GM23338 (cell line): ENCODE measurements around the gene RASA3. TPM values are rescaled to one million over a fixed set of nuclear protein-coding genes. Genes with fewer than 3 reads are reported as not detected.
A peak's percentile ranks its signal among the peaks of the same experiment; 100 is the strongest.

Source experiments
- ATAC-seq: fragments of 200-7000 bp; cut with Tn5 transposase; 3 replicates; pipeline ENCODE4 v1.9.1; 2020
- DNase-seq: peaks from one replicate; pipeline ENCODE4 v3.0.0-alpha.2; 2015; ENCODE audit warnings: low spot score
- H2AFZ ChIP-seq: fragments of 200-600 bp; sonication (generic); 2 replicates; pipeline ENCODE4 v1.8.0; 2016; ENCODE audit warnings: antibody characterized with exemption, mild to moderate bottlenecking, moderate library complexity
- H3F3A ChIP-seq: fragments of 200-600 bp; sonication (generic); replicated peaks from 2 replicates; pipeline ENCODE4 v1.8.0; 2017; ENCODE audit warnings: antibody characterized with exemption, mixed run types, low read depth
- H3K27ac ChIP-seq: fragments of 200-600 bp; sonication (generic); 2 replicates; pipeline ENCODE4 v1.6.1; 2016; ENCODE audit warnings: low read depth
- H3K27me3 ChIP-seq: fragments of 200-600 bp; sonication (generic); 2 replicates; pipeline ENCODE4 v1.8.0; 2016; ENCODE audit warnings: mild to moderate bottlenecking, mixed run types, moderate library complexity; ENCODE audit not compliant: insufficient read depth
- H3K36me3 ChIP-seq: fragments of 200-600 bp; sonication (generic); 2 replicates; pipeline ENCODE4 v1.8.0; 2016; ENCODE audit warnings: mild to moderate bottlenecking; ENCODE audit not compliant: insufficient read depth
- H3K4me1 ChIP-seq: fragments of 200-600 bp; sonication (generic); 2 replicates; pipeline ENCODE4 v1.8.0; 2016; ENCODE audit warnings: mild to moderate bottlenecking, moderate library complexity; ENCODE audit not compliant: insufficient read depth
- H3K4me2 ChIP-seq: fragments of 200-600 bp; sonication (generic); 2 replicates; pipeline ENCODE4 v1.7.1; 2017; ENCODE audit warnings: mixed run types
- H3K4me3 ChIP-seq: fragments of 200-600 bp; sonication (generic); 2 replicates; pipeline ENCODE4 v1.6.1; 2016; ENCODE audit warnings: mixed run types
- H3K79me2 ChIP-seq: fragments of 200-600 bp; sonication (generic); replicated peaks from 2 replicates; pipeline ENCODE4 v1.8.0; 2017; ENCODE audit warnings: mild to moderate bottlenecking; ENCODE audit not compliant: insufficient read depth
- H3K9me2 ChIP-seq: fragments of 200-600 bp; sonication (generic); 2 replicates; pipeline ENCODE4 v1.8.0; 2017; ENCODE audit not compliant: insufficient read depth
- H4K20me1 ChIP-seq: fragments of 200-600 bp; sonication (generic); replicated peaks from 2 replicates; pipeline ENCODE4 v1.8.0; 2017; ENCODE audit warnings: mild to moderate bottlenecking; ENCODE audit not compliant: insufficient read depth
- H3K27ac Mint-ChIP-seq: 2 replicates; pipeline ENCODE4 v1.8.0; 2020; ENCODE audit warnings: inconsistent platforms, mild to moderate bottlenecking, moderate library complexity, mixed read lengths
- H3K27me3 Mint-ChIP-seq: 3 replicates; pipeline ENCODE4 v1.8.0; 2022; ENCODE audit warnings: low read depth, mild to moderate bottlenecking, moderate library complexity, mixed read lengths, inconsistent platforms; ENCODE audit not compliant: insufficient read depth, poor library complexity
- H3K36me3 Mint-ChIP-seq: 3 replicates; pipeline ENCODE4 v1.8.0; 2021; ENCODE audit warnings: low read depth, mild to moderate bottlenecking, inconsistent platforms, moderate library complexity, mixed read lengths
- H3K4me1 Mint-ChIP-seq: 3 replicates; pipeline ENCODE4 v1.8.0; 2020; ENCODE audit warnings: mild to moderate bottlenecking, inconsistent platforms, mixed read lengths
- H3K4me3 Mint-ChIP-seq: 3 replicates; pipeline ENCODE4 v1.8.0; 2021; ENCODE audit warnings: moderate library complexity, mild to moderate bottlenecking, inconsistent platforms, mixed read lengths
- H3K9me3 Mint-ChIP-seq: 3 replicates; pipeline ENCODE4 v1.8.0; 2020; ENCODE audit warnings: moderate library complexity, mild to moderate bottlenecking, inconsistent platforms, mixed read lengths
- CREB1 ChIP-seq: fragments of 250-450 bp; sonication (Bioruptor Pico); IDR thresholded peaks from 2 replicates; pipeline ENCODE4 v1.5.0; 2020; ENCODE audit warnings: low read depth, mild to moderate bottlenecking, moderate library complexity
- EZH2 ChIP-seq: fragments of 200-600 bp; sonication (generic); IDR thresholded peaks from one replicate; pipeline ENCODE4 v1.8.0; 2017; ENCODE audit warnings: antibody characterized with exemption, mild to moderate bottlenecking, low read depth; ENCODE audit not compliant: unreplicated experiment
- JUNB ChIP-seq: IDR thresholded peaks from one replicate; pipeline ENCODE4 v1.6.1; 2016; ENCODE audit warnings: antibody characterized with exemption; ENCODE audit not compliant: unreplicated experiment
- NANOG ChIP-seq: IDR thresholded peaks from 2 replicates; pipeline ENCODE4 v1.6.1; 2016; ENCODE audit warnings: antibody characterized with exemption, borderline replicate concordance
- POLR2AphosphoS5 ChIP-seq: IDR thresholded peaks from 2 replicates; pipeline ENCODE4 v1.6.1; 2016; ENCODE audit warnings: antibody characterized with exemption, low read depth
- STAT1 ChIP-seq: IDR thresholded peaks from one replicate; pipeline ENCODE4 v1.6.1; 2016; ENCODE audit warnings: antibody characterized with exemption; ENCODE audit not compliant: unreplicated experiment
- ZNF114 ChIP-seq: fragments of 250-450 bp; sonication (Bioruptor Pico); IDR thresholded peaks from 2 replicates; pipeline ENCODE4 v1.5.0; 2020; ENCODE audit warnings: mild to moderate bottlenecking, moderate library complexity
- ZNF331 ChIP-seq: fragments of 250-450 bp; sonication (Bioruptor Pico); IDR thresholded peaks from 2 replicates; pipeline ENCODE4 v1.5.0; 2020; ENCODE audit warnings: low read depth, mild to moderate bottlenecking, moderate library complexity
- polyA plus RNA-seq: library from polyadenylated mRNA; unstranded; fragments of >200 nt; fragmentation: Nextera tagmentation; extraction: Ambion mirVana; gene quantifications from 2 replicates; pipeline ENCODE4 v1.2.1, GENCODE V29; 2016
- total RNA-seq: library from RNA; depleted of rRNA; stranded (reverse); fragments of >200 nt; shearing (Covaris generic); gene quantifications from 2 replicates; pipeline ENCODE4 v1.2.3, GENCODE V29; 2014
- TF ChIP-seq, protein P1 (sequence below): IDR thresholded peaks from one replicate; pipeline ENCODE4 v1.6.1; 2018; ENCODE audit warnings: antibody characterized with exemption; ENCODE audit not compliant: unreplicated experiment
- TF ChIP-seq, protein P2 (sequence below), 2 experiments: fragments of 200-600 bp in 1 of 2; sonication (generic) in 1 of 2; conservative IDR thresholded peaks; 2 replicates each; pipeline versions ENCODE4 v1.5.1 to v1.6.1; 2016 to 2017; ENCODE audit warnings: antibody characterized with exemption in 2 of 2, low read depth in 2 of 2, mild to moderate bottlenecking in 2 of 2, moderate library complexity in 1 of 2

The RASA3 gene
- total and polyA plus RNA-seq, 2 experiments from 2014 or later: 11.2 to 20.7 TPM

DNA sequence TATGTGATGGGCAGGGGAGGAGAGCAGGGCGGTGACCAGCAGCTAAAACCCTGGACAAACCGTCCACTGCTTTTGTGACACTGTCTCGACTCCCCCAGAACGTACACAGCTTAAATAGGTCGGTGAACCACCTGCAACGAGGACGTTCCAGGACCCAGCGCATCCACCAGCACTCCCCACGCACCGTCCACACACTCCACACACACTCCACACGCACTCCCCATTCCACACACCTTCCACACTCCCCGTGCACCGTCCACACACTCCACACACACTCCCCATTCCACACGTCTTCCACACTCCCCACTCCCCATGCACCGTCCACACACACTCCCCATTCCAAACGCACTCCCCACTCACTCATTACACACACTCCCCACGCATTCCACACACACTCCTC lies 120.3 kb downstream of the RASA3 start (continued):
- TF ChIP-seq, protein P1, sequence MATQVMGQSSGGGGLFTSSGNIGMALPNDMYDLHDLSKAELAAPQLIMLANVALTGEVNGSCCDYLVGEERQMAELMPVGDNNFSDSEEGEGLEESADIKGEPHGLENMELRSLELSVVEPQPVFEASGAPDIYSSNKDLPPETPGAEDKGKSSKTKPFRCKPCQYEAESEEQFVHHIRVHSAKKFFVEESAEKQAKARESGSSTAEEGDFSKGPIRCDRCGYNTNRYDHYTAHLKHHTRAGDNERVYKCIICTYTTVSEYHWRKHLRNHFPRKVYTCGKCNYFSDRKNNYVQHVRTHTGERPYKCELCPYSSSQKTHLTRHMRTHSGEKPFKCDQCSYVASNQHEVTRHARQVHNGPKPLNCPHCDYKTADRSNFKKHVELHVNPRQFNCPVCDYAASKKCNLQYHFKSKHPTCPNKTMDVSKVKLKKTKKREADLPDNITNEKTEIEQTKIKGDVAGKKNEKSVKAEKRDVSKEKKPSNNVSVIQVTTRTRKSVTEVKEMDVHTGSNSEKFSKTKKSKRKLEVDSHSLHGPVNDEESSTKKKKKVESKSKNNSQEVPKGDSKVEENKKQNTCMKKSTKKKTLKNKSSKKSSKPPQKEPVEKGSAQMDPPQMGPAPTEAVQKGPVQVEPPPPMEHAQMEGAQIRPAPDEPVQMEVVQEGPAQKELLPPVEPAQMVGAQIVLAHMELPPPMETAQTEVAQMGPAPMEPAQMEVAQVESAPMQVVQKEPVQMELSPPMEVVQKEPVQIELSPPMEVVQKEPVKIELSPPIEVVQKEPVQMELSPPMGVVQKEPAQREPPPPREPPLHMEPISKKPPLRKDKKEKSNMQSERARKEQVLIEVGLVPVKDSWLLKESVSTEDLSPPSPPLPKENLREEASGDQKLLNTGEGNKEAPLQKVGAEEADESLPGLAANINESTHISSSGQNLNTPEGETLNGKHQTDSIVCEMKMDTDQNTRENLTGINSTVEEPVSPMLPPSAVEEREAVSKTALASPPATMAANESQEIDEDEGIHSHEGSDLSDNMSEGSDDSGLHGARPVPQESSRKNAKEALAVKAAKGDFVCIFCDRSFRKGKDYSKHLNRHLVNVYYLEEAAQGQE: no peak
- no peak for TF ChIP-seq STAT1
- no peak for TF ChIP-seq NANOG
- no peak for TF ChIP-seq CREB1 (CRISPR knock-in tag)
- TF ChIP-seq ZNF114: no peak
- no peak for TF ChIP-seq EZH2

DNA sequence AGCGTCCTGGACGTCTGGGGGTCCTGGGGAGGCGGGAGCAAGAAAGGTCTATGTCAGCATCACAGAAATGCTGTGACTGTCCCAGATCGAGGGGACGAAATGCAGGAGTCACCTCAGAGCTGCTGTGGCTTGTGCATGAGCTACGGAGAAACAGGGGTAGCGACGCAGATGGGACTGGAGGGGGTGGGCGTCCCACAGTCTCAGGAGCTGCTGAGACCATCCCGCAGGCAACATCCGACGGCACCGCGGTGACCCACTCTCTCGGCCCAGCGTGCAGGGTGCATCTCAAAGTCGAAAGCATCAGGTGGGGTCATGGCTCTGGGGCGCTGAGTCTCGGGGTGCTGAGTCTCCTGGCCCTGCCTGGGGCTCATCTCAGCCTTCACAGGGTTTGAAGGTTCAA lies 121.2 kb downstream of the RASA3 start:
- no peaks in the 10 kb centered on the region for H3K27me3 ChIP-seq
- no peaks in the 10 kb centered on the region for H3K79me2 ChIP-seq
- no peaks in the 10 kb centered on the region for H3F3A ChIP-seq
- no peak for DNase-seq
- Mint-ChIP-seq H3K27me3 (peaks cover 3% of the 10 kb centered on the region), H3K4me1 (no peaks in the 10 kb centered on the region; the same call in 2 of the 3 replicates), H3K9me3 (no peaks in the 10 kb centered on the region), H3K36me3 (peaks cover 16% of the 10 kb centered on the region), H3K4me3 (no peak overlapping the region), H3K27ac (peak overlapping the region; percentile 61; the same call in 1 of the 2 replicates)
- H3K27ac ChIP-seq: no peak overlapping the region
- no peak for ATAC-seq
- H3K36me3 ChIP-seq: no peaks in the 10 kb centered on the region
- no peaks in the 10 kb centered on the region for H3K4me1 ChIP-seq
- no peaks in the 10 kb centered on the region for H3K9me2 ChIP-seq
- no peak overlapping the region for H3K4me3 ChIP-seq
- H3K4me2 ChIP-seq: no peak overlapping the region
- H4K20me1 ChIP-seq: no peaks in the 10 kb centered on the region
- H2AFZ ChIP-seq: no peak overlapping the region
- TF ChIP-seq, protein P1: no peak
- TF ChIP-seq STAT1: no peak
- TF ChIP-seq JUNB: no peak
- no peak for TF ChIP-seq POLR2AphosphoS5
- TF ChIP-seq, protein P2, sequence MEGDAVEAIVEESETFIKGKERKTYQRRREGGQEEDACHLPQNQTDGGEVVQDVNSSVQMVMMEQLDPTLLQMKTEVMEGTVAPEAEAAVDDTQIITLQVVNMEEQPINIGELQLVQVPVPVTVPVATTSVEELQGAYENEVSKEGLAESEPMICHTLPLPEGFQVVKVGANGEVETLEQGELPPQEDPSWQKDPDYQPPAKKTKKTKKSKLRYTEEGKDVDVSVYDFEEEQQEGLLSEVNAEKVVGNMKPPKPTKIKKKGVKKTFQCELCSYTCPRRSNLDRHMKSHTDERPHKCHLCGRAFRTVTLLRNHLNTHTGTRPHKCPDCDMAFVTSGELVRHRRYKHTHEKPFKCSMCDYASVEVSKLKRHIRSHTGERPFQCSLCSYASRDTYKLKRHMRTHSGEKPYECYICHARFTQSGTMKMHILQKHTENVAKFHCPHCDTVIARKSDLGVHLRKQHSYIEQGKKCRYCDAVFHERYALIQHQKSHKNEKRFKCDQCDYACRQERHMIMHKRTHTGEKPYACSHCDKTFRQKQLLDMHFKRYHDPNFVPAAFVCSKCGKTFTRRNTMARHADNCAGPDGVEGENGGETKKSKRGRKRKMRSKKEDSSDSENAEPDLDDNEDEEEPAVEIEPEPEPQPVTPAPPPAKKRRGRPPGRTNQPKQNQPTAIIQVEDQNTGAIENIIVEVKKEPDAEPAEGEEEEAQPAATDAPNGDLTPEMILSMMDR (conservative IDR thresholded peaks at IDR 0.05; ENCODE audit: low read depth in 2 of 2): no peak
- no peak for TF ChIP-seq ZNF331 (CRISPR knock-in tag)
- TF ChIP-seq NANOG: no peak
- TF ChIP-seq ZNF114: no peak
- no peak for TF ChIP-seq EZH2
